DOHH2 (cell line): ENCODE results near the gene RPAP3.
"Not testable (repeated sequence)": the region's sequence is repeated elsewhere in the genome, so short reads cannot be mapped to it uniquely, and the experiment has no call there.

ENCODE experiments used
- H3F3A ChIP-seq: fragments of 200-600 bp; sonication (generic), shearing (Covaris generic); 2 replicates; pipeline ENCODE4 v1.6.0; 2016; ENCODE audit warnings: antibody characterized with exemption, mild to moderate bottlenecking; ENCODE audit not compliant: control insufficient read depth, insufficient read depth
- H3K27ac ChIP-seq: fragments of 200-600 bp; sonication (generic); 2 replicates; pipeline ENCODE4 v1.5.1; 2014; ENCODE audit warnings: low read depth, mild to moderate bottlenecking, low read length, moderate library complexity
- H3K27me3 ChIP-seq: fragments of 200-600 bp; sonication (generic); 2 replicates; pipeline ENCODE4 v1.6.1; 2014; ENCODE audit warnings: mild to moderate bottlenecking, low read length, mixed read lengths; ENCODE audit not compliant: control insufficient read depth
- H3K36me3 ChIP-seq: fragments of 200-600 bp; sonication (generic); 2 replicates; pipeline ENCODE4 v1.6.1; 2014; ENCODE audit warnings: mild to moderate bottlenecking, low read length, moderate library complexity, mixed read lengths; ENCODE audit not compliant: control insufficient read depth
- H3K4me1 ChIP-seq: fragments of 200-600 bp; sonication (generic); 2 replicates; pipeline ENCODE4 v1.6.1; 2014; ENCODE audit warnings: mild to moderate bottlenecking, low read length, mixed read lengths; ENCODE audit not compliant: control insufficient read depth
- H3K4me2 ChIP-seq: fragments of 200-600 bp; sonication (generic); 2 replicates; pipeline ENCODE4 v1.6.0; 2014; ENCODE audit warnings: mild to moderate bottlenecking, low read length, moderate library complexity
- H3K4me3 ChIP-seq: fragments of 200-600 bp; sonication (generic); 2 replicates; pipeline ENCODE4 v1.5.1; 2014; ENCODE audit warnings: mild to moderate bottlenecking, low read length, mixed read lengths
- H3K79me2 ChIP-seq: fragments of 200-600 bp; sonication (generic); 2 replicates; pipeline ENCODE4 v1.6.1; 2014; ENCODE audit warnings: mild to moderate bottlenecking, low read length, mixed read lengths; ENCODE audit not compliant: control insufficient read depth
- H3K9me2 ChIP-seq: fragments of 200-600 bp; sonication (generic); replicated peaks from 2 replicates; pipeline ENCODE4 v1.6.1; 2014; ENCODE audit warnings: mild to moderate bottlenecking, low read length, mixed read lengths; ENCODE audit not compliant: control insufficient read depth
- H3K9me3 ChIP-seq: fragments of 200-600 bp; sonication (generic); 2 replicates; pipeline ENCODE4 v1.6.1; 2014; ENCODE audit warnings: antibody characterized with exemption, low read length, mixed read lengths; ENCODE audit not compliant: control insufficient read depth, insufficient read depth
- H4K20me1 ChIP-seq: fragments of 200-600 bp; sonication (generic); 2 replicates; pipeline ENCODE4 v1.6.0; 2014; ENCODE audit warnings: low read depth, mild to moderate bottlenecking, antibody characterized with exemption, low read length, moderate library complexity; ENCODE audit not compliant: control insufficient read depth, insufficient read depth
- CTCF ChIP-seq: fragments of 200-600 bp; sonication (generic); IDR thresholded peaks from one replicate; pipeline ENCODE4 v1.5.1; 2014; ENCODE audit warnings: antibody characterized with exemption, mild to moderate bottlenecking, low read depth, low read length; ENCODE audit not compliant: poor library complexity, severe bottlenecking
- EZH2phosphoT487 ChIP-seq: fragments of 200-600 bp; sonication (generic); IDR thresholded peaks from 2 replicates; pipeline ENCODE4 v1.6.1; 2017; ENCODE audit warnings: borderline replicate concordance, mild to moderate bottlenecking, antibody characterized with exemption, low read length, moderate library complexity, mixed read lengths

Gene RPAP3

GRCh38 chr12:47679785-47680184 lies 26.0 kb downstream of the RPAP3 start:
- no peaks in the 10 kb centered on the region for H3K27me3 ChIP-seq
- no peak overlapping the region for H3K4me3 ChIP-seq
- no peaks in the 10 kb centered on the region for H3F3A ChIP-seq
- no peaks in the 10 kb centered on the region for H3K4me1 ChIP-seq
- H4K20me1 ChIP-seq, result no peaks in the 10 kb centered on the region
- no peaks in the 10 kb centered on the region for H3K9me2 ChIP-seq
- no peaks in the 10 kb centered on the region for H3K9me3 ChIP-seq
- H3K36me3 ChIP-seq, result peaks cover 61% of the 10 kb centered on the region
- H3K4me2 ChIP-seq, result no peak overlapping the region
- no peak for TF ChIP-seq CTCF
- no peak for TF ChIP-seq EZH2phosphoT487
- H3K79me2 ChIP-seq, result no peaks in the 10 kb centered on the region
- no peak overlapping the region for H3K27ac ChIP-seq

GRCh38 chr12:47672068-47672467 lies 33.8 kb downstream of the RPAP3 start:
- no peaks in the 10 kb centered on the region for H4K20me1 ChIP-seq
- H3K36me3 ChIP-seq, result peaks cover 68% of the 10 kb centered on the region
- TF ChIP-seq EZH2phosphoT487 (no peak), CTCF (no peak)

GRCh38 chr12:47667935-47668334 lies 37.9 kb downstream of the RPAP3 start:
- not testable (repeated sequence) for H4K20me1 ChIP-seq, H3K27ac ChIP-seq, H3F3A ChIP-seq, H3K4me1 ChIP-seq, H3K9me3 ChIP-seq, H3K4me2 ChIP-seq, H3K4me3 ChIP-seq, H3K9me2 ChIP-seq, H3K79me2 ChIP-seq, H3K27me3 ChIP-seq
- peaks cover 77% of the 10 kb centered on the region for H3K36me3 ChIP-seq

More at GRCh38 chr12:47672068-47672467, 33.8 kb downstream of the RPAP3 start:
- Histone ChIP-seq H3K79me2 (no peaks in the 10 kb centered on the region), H3F3A (no peaks in the 10 kb centered on the region), H3K4me3 (no peak overlapping the region), H3K9me3 (no peaks in the 10 kb centered on the region), H3K9me2 (no peaks in the 10 kb centered on the region), H3K27me3 (no peaks in the 10 kb centered on the region), H3K4me1 (no peaks in the 10 kb centered on the region), H3K27ac (no peak overlapping the region), H3K4me2 (no peak overlapping the region)

- no peaks in the 10 kb centered on the region for H3F3A ChIP-seq
- H3K9me3 ChIP-seq, result no peaks in the 10 kb centered on the region
- peaks cover 23% of the 10 kb centered on the region for H3K4me1 ChIP-seq
- H3K9me2 ChIP-seq, result no peaks in the 10 kb centered on the region
- H3K27me3 ChIP-seq, result no peaks in the 10 kb centered on the region
- H4K20me1 ChIP-seq, result no peaks in the 10 kb centered on the region
- no peak overlapping the region for H3K4me3 ChIP-seq
- H3K27ac ChIP-seq, result no peak overlapping the region
- peak overlapping the region; percentile 2; the same call in 1 of the 2 replicates for H3K4me2 ChIP-seq
- H3K79me2 ChIP-seq, result no peaks in the 10 kb centered on the region
- TF ChIP-seq CTCF (no peak), EZH2phosphoT487 (no peak)
- H3K36me3 ChIP-seq, result peaks cover 7% of the 10 kb centered on the region
Observed at GRCh38 chr12:47652521-47653234, 53.2 kb downstream of the RPAP3 start.
